Uterus (tissue), 2 donors: ENCODE data around the gene JUNB.

ENCODE experiments used
- CTCF ChIP-seq, 4 experiments: fragments of 200-600 bp in 2 of 4; fragments of 450-650 bp in 2 of 4; sonication (generic) in 2 of 4; IDR thresholded peaks; one replicate each; pipeline ENCODE4 v1.5.1; 2016 to 2019; ENCODE audit warnings: antibody characterized with exemption in 4 of 4, mild to moderate bottlenecking in 2 of 4, moderate library complexity in 1 of 4
- POLR2A ChIP-seq, 2 donors: fragments of 450-650 bp; IDR thresholded peaks; one replicate each; pipeline ENCODE4 v1.6.1; 2016; ENCODE audit warnings: antibody characterized with exemption in 2 of 2, mild to moderate bottlenecking in 1 of 2, moderate library complexity in 1 of 2

DNA sequence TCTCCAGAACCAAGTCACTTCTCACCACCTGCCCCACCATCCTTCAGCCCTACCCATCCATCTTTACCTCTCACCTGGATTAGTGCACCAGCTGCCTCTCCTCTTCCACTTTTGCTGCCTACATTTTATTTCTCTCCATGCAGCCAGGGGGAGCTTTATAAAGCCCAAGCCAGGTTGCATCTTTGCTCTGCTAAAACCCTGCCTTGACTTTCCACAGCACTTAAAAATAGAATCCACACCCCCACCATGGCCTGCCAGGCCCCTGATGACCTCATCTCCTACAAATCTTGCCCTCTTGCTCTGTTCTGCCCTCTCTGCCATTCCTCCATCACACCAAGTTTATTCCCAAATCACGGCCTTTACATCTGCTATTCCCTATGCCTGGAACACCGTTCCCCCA, 17.7 kb upstream of the JUNB start:
- TF ChIP-seq CTCF (IDR thresholded peaks at IDR 0.05) (no peak), POLR2A (IDR thresholded peaks at IDR 0.05) (no peak)
